HEK293T (cell line): ENCODE data around the gene LDLR.

ENCODE experiments used
- CTCF ChIA-PET: fragments of 350-600 bp; formaldehyde crosslinking; extraction: SDS; loops from one replicate; lab custom pipeline; 2021; ENCODE audit warnings: antibody characterized with exemption, inconsistent platforms; lab: Yijun Ruan, JAX
- POLR2A ChIA-PET: fragments of 350-600 bp; formaldehyde crosslinking; extraction: SDS; loops from one replicate; lab custom pipeline; 2020; ENCODE audit warnings: antibody characterized with exemption, inconsistent platforms; lab: Yijun Ruan, JAX
- DNase-seq: peaks from one replicate; pipeline ENCODE4 v3.0.0; 2012; ENCODE audit warnings: mixed read lengths; ENCODE audit errors: extremely low spot score
- ARNT ChIP-seq: fragments of 450-650 bp; IDR thresholded peaks from 2 replicates; pipeline ENCODE4 v1.6.1; 2017; ENCODE audit warnings: mild to moderate bottlenecking
- BHLHE40 ChIP-seq: fragments of 450-650 bp; IDR thresholded peaks from 2 replicates; pipeline ENCODE4 v1.6.1; 2016; ENCODE audit warnings: mild to moderate bottlenecking, moderate library complexity, borderline replicate concordance
- CTBP1 ChIP-seq: fragments of 450-650 bp; IDR thresholded peaks from 2 replicates; pipeline ENCODE4 v1.6.1; 2016; ENCODE audit warnings: borderline replicate concordance
- ELF4 ChIP-seq: fragments of 450-650 bp; IDR thresholded peaks from 2 replicates; pipeline ENCODE4 v1.6.1; 2017; ENCODE audit warnings: antibody characterized with exemption
- FOXA1 ChIP-seq: fragments of 450-650 bp; IDR thresholded peaks from 2 replicates; pipeline ENCODE4 v1.6.1; 2016; ENCODE audit warnings: mild to moderate bottlenecking
- FOXK2 ChIP-seq: fragments of 450-650 bp; IDR thresholded peaks from 2 replicates; pipeline ENCODE4 v1.6.1; 2016; ENCODE audit warnings: mild to moderate bottlenecking
- FOXM1 ChIP-seq: fragments of 450-650 bp; IDR thresholded peaks from 2 replicates; pipeline ENCODE4 v1.6.1; 2017; ENCODE audit warnings: mild to moderate bottlenecking, borderline replicate concordance
- HDGF ChIP-seq: fragments of 450-650 bp; IDR thresholded peaks from 2 replicates; pipeline ENCODE4 v1.6.1; 2017; ENCODE audit warnings: antibody characterized with exemption, borderline replicate concordance
- L3MBTL2 ChIP-seq: fragments of 450-650 bp; conservative IDR thresholded peaks from 2 replicates; pipeline ENCODE4 v1.6.1; 2016; ENCODE audit warnings: mild to moderate bottlenecking
- LEF1 ChIP-seq: fragments of 450-650 bp; IDR thresholded peaks from 2 replicates; pipeline ENCODE4 v1.6.1; 2017; ENCODE audit warnings: mild to moderate bottlenecking, borderline replicate concordance
- NFRKB ChIP-seq: fragments of 450-650 bp; IDR thresholded peaks from 2 replicates; pipeline ENCODE4 v1.6.1; 2016; ENCODE audit warnings: mild to moderate bottlenecking, moderate library complexity
- SP1 ChIP-seq: fragments of 450-650 bp; IDR thresholded peaks from 2 replicates; pipeline ENCODE4 v1.6.1; 2017
- SUZ12 ChIP-seq: fragments of 450-650 bp; IDR thresholded peaks from 2 replicates; pipeline ENCODE4 v1.6.1; 2016; ENCODE audit warnings: mild to moderate bottlenecking
- TARDBP ChIP-seq: fragments of 450-650 bp; IDR thresholded peaks from 2 replicates; pipeline ENCODE4 v1.6.1; 2016
- ZNF384 ChIP-seq: fragments of 450-650 bp; IDR thresholded peaks from 2 replicates; pipeline ENCODE4 v1.6.1; 2016
- TF ChIP-seq, protein P1 (sequence below): fragments of 450-650 bp; IDR thresholded peaks from 2 replicates; pipeline ENCODE4 v1.6.1; 2016

The LDLR gene

GRCh38 chr19:11145536-11145924 lies 56.3 kb downstream of the LDLR start:
- CTCF ChIA-PET = no interaction called here

DNA sequence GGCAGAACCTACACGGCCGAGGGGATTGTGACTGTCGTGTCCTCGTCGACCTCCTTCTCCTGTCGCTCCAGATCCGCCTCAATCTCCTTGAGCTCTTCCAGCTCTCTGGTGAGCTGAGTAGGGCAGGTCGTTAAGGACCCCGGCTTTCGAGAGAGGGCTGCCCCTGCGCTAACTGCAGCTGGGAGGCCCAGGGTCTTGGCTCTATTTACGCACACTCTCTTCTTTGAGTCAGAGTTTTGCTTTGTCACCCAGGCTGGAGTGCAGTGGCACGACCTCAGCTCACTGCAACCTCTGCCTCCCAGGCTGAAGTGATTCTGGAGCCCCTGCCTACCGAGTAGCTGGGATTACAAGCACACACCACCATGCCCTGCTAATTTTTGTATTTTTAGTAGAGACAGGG lies 58.7 kb downstream of the LDLR start:
- POLR2A ChIA-PET = no interaction called here
- TF ChIP-seq FOXA1 (no peak), ELF4 (no peak), ARNT (no peak), CTBP1 (no peak), SUZ12 (no peak), ZNF384 (no peak), FOXK2 (no peak), SP1 (no peak), L3MBTL2 (no peak), NFRKB (no peak), FOXM1 (no peak), BHLHE40 (no peak), HDGF (no peak), LEF1 (no peak), TARDBP (no peak)
- TF ChIP-seq, protein P1, sequence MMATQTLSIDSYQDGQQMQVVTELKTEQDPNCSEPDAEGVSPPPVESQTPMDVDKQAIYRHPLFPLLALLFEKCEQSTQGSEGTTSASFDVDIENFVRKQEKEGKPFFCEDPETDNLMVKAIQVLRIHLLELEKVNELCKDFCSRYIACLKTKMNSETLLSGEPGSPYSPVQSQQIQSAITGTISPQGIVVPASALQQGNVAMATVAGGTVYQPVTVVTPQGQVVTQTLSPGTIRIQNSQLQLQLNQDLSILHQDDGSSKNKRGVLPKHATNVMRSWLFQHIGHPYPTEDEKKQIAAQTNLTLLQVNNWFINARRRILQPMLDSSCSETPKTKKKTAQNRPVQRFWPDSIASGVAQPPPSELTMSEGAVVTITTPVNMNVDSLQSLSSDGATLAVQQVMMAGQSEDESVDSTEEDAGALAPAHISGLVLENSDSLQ = no peak
- DNase-seq = no peak
- CTCF ChIA-PET = no interaction called here

More at GRCh38 chr19:11145536-11145924, 56.3 kb downstream of the LDLR start:
- POLR2A ChIA-PET = interaction anchor here (2.9 kb wide), 1 partner anchor 10 kb away, joined by 26 read pairs; the partner anchor contains the start of gene SPC24
- no peak for TF ChIP-seq SUZ12
- no peak for DNase-seq

- no peak for DNase-seq
- TF ChIP-seq FOXK2 (no peak), LEF1 (no peak), NFRKB (no peak), FOXM1 (no peak), ZNF384 (no peak), FOXA1 (no peak), SP1 (no peak), HDGF (no peak), CTBP1 (no peak), ARNT (no peak), BHLHE40 (no peak), L3MBTL2 (no peak)
- ChIA-PET POLR2A (no interaction called here), CTCF (no interaction called here)
Measured at GRCh38 chr19:11151181-11151580, 61.9 kb downstream of the LDLR start.

DNA sequence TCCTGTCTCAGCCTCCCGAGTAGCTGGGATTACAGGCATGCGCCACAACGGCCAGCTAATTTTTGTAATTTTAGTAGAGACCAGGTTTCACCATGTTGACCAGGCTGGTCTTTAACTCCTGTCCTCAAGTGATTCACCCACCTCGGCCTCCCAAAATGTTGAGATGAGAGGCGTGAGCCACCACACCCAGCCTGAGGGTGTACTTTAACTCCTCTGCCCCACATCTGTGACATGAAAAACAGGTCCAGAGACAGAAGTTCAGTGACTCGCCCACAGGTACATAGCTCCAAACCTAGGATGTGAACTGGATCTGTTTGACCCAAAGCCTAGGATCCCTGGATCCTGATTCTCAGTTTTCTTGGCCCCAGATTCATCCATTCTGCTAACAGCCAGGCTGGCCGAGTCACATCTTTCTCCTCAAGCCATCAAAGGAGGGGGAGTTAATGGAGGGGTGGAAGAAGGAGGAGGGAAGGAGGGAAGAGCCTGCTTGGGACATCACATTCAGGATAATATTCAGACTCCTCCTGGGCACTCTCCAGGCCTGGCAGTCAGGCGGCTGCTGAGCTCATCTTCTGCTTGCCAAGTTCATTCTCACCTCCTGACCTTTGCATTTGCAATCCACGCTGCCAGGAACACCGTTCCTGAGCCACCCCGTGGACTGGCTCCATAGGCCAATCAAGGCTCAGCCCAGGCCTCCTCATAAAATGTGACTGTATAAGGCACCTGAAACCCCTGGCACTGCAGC lies 63.2 kb downstream of the LDLR start:
- ChIA-PET POLR2A (interaction anchor here (1.5 kb wide), 1 partner anchor 45 kb away, joined by 4 read pairs; no protein-coding TSS in a partner anchor), CTCF (no interaction called here)
- no peak for TF ChIP-seq L3MBTL2
- DNase-seq = no peak

GRCh38 chr19:11154683-11155047 lies 65.4 kb downstream of the LDLR start:
- CTCF ChIA-PET = no interaction called here
- DNase-seq = no peak
- POLR2A ChIA-PET = interaction anchor here (0.6 to 3.8 kb wide), 5 partner anchors 9 to 32 kb away, joined by 3 to 26 read pairs (median 5); no protein-coding TSS in a partner anchor
- no peak for TF ChIP-seq FOXA1
- TF ChIP-seq BHLHE40 = no peak
- no peak for TF ChIP-seq NFRKB
- no peak for TF ChIP-seq SUZ12
- TF ChIP-seq TARDBP = no peak
- TF ChIP-seq, protein P1 = no peak
- TF ChIP-seq LEF1 = no peak
- no peak for TF ChIP-seq SP1
- no peak for TF ChIP-seq HDGF
- TF ChIP-seq L3MBTL2 = no peak
- no peak for TF ChIP-seq ELF4
- TF ChIP-seq CTBP1 = no peak

DNA sequence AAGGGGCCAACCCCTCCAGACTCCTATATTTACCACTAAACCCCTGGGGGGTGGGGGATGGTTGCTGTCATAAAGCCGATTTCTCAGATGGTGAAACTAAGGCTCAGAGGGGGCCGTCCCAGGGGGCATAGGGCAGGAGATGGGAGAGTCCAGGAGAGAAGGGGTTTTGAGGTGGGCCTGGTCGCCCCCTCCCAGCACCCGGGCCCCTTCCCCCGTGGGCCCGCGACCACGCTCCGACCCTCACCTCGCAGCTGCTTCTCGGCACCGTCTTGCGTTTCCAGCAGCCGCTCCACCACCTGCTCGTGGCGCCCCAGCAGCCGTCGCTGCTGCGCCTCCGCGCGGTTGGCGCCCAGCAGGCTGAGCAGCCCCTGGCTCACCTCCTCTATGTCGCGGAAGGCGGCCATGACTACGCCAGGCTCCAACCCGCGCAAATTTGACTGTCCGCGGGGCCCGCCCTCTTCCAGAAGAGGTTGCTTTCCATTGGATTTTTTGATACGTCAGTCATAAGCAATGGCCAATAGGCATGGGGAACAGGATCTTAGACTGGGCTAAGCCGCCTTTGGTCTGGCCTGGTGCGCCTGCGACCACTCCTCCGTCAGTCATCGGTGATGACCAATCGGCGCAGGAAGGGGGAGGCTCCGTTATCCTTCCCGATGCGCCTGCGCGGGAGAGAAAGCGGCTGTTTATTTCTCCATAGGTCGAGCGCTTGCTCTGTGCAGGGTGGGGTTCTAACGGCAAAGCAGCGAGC lies 66.3 kb downstream of the LDLR start, which contains the start of gene SPC24:
TSS of gene SPC24 (minus strand) at position 410 of the 748 bp plus-strand sequence. CDS start at position 404, 6 bp downstream.
- ChIA-PET POLR2A (interaction anchor here (1.0 to 3.8 kb wide), 8 partner anchors 8 to 67 kb away, joined by 3 to 26 read pairs (median 5); no protein-coding TSS in a partner anchor), CTCF (no interaction called here)
- TF ChIP-seq BHLHE40 (no peak), SUZ12 (no peak), FOXK2 (peak; percentile 84), SP1 (no peak), LEF1 (no peak), NFRKB (peak; percentile 54; the same call in 1 of the 2 replicates), ARNT (no peak), TARDBP (no peak), L3MBTL2 (peak; percentile 69), ELF4 (peak; percentile 63), FOXM1 (no peak), HDGF (no peak), FOXA1 (no peak), CTBP1 (no peak), ZNF384 (no peak)
- TF ChIP-seq, protein P1 = peak; percentile 100
- peak; percentile 100 for DNase-seq
